T-helper 22 cell (primary cell): ENCODE data around the gene AIPL1.
"Not testable (repeated sequence)": the region's sequence is repeated elsewhere in the genome, so short reads cannot be mapped to it uniquely, and the experiment has no call there.

Experiments
- DNase-seq: peaks from one replicate; pipeline ENCODE4 v3.0.0-alpha.2; 2020; ENCODE audit warnings: low read depth

Gene AIPL1, protein sequence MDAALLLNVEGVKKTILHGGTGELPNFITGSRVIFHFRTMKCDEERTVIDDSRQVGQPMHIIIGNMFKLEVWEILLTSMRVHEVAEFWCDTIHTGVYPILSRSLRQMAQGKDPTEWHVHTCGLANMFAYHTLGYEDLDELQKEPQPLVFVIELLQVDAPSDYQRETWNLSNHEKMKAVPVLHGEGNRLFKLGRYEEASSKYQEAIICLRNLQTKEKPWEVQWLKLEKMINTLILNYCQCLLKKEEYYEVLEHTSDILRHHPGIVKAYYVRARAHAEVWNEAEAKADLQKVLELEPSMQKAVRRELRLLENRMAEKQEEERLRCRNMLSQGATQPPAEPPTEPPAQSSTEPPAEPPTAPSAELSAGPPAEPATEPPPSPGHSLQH

DNA sequence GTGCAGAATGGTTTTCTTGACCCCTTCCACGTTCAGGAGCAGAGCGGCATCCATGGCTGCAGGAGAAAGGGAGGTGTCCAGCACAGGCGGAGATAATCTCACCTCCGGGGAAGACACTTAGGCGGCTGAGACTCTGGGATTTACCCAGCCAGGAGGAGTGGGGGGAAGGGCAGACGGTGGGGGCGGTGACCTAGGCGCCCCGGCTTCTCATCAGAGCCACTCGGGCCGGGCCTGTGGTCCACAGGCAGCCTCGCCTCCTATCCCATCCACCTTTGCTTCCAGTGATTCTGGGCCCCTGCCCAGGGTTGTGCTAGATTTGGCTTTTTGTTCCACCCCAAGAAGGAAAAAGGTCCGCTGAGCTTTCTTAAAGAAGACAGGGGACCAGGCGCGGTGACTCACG lies at the start of gene AIPL1:
TSS of gene AIPL1 (minus strand) at position 71 of the 400 bp plus-strand sequence. CDS start at position 54, 17 bp downstream.
- no peak for DNase-seq

DNA sequence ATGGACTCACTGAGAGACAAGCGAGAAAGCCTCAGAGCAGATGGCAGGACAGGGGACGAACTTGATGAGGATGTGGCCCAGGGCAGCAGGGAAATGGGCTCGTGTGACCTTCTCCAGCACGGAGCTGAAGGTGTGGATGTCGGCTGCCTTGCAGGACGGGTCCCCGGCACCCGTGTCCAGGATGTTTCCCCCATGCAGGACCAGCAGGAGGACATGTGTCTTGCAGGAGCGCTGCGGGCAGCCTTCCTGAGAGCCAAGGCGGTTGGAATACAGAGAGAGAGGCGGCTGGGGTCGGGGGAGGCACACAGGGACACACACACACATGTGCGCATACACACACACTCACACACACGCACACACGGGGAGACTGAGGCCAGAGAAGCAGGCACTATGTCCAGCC lies 48.6 kb upstream of the AIPL1 start:
- DNase-seq = no peak

DNA sequence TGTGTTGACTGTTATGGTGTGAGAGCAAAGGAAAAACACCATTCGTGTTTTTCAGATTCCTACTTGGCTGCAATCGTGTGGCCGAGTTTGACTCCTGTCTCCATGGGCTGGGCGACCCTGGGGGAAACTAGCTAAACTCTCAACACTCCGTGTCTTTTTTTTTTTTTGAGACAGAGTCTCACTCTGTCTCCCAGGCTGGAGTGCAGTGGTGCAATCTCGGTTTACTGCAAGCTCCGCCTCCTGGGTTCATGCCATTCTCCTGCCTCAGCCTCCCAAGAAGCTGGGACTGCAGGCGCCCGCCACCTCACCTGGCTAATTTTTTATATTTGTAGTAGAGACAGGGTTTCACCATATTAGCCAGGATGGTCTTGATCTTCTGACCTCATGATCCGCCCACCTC lies 47.9 kb upstream of the AIPL1 start:
- not testable (repeated sequence) for DNase-seq

DNA sequence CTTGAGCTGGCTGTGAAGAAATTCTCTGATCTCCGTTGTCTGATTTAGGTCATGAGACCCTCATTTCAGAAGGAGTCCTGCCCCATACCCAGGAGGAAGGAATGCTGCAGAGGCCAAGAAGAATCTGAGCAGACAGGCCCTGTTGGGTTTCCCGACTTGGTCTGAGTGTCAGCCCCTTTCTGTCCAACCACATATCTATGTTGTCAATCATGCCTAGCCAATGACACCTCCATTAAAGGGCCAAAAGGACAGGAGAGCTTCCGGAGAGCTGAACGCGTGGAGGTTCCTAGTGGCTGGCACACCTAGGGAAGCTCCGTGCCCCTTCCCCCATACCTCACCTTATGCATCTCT lies 47.2 kb upstream of the AIPL1 start:
- DNase-seq = no peak

DNA sequence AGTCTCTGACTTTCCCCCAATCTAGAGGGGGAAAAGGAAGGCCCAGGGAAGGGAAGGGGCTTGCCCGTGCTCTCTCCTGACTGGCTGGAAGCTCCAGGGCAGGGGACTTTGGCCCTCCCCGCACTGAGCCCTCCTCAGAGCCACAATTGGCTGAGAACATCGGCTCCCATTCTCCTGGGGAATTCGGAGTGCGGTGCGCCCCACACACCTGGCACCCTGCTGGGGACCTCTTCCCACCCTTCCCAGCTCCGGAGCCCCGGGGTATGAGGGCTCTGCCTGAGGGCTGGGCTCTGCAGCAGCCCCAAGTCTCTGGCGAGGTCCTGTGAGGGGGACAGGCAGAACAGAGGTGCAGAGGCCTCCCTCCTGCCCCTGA lies 45.4 kb upstream of the AIPL1 start:
- DNase-seq = no peak

DNA sequence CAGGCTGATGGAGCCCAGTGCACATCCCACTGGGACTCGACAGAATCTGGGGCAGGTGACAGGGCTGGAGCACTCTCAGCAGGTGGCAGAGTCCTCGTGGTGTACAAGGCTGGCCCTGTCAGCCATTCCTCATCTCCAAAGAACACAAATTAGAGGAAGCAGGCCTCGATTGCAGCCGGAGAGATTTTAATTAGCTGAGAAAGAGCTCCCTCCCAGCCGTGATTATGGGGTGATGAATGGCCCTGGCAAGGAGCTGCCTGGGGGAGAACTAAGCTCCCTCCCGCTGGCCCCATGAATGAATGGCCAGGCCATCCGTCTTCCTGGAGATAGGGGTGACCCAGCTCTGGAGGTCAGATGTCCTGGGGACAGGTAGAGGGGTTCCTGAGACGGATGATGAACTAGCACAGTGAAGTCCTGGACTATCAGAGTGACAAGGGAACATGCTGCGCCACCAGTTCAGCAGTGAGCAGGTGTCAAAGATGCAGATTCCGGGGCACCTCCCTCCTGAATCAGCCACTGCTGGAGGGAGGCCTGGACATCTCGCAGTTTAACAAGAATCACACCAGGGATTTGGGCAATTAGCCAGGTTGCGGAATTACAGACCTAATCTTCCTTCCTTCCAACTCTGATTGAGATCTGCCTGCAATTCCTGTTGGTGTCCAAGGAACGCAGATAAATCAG lies 44.8 kb upstream of the AIPL1 start:
- DNase-seq = no peak

DNA sequence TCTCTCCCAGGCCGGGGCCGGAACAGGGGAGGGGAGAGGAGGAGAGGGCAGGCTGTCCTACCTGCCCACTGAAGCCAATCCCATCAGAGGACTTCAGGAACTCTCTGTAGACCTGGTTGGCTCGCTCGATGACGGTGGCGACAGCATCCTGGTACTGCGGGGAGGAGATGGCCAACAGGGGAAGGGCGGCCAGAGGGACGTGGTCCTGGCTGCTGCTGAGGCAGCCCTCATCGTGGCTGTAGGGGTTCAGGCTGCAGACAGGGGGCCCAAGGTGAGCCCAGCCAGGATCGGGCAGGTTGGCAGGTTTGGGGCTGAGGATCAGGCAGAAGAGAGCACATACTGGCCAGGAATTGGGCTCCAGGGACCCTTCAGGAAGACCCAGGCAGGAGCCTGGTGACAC lies 43.6 kb upstream of the AIPL1 start:
- no peak for DNase-seq

DNA sequence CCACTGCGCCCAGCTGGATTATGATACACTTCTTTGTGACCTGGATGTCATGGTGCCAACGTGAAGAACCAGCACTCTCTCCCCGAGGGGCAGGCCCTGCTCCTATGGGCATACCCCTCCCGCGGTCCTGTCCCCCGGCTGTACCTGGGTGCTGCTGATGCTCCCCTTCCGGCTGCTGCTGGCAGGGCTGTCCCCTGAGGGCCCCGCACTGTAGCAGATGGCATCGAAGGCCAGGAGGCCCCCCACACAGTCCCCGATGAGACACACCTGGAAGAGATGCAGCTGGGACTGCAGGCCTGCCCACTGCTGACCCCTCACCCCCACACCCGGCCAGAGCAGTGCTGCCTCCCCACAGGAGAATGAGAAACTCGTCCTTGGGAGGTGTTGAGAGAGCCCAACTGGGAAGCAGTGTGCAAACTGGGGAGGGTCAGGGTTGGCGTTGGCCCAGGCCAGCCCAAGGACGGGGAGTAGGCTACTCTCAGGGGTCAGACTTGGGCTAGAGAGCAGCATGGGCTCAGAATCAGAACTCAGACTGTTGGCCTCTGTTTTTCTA lies 43.0 kb upstream of the AIPL1 start:
- no peak for DNase-seq

DNA sequence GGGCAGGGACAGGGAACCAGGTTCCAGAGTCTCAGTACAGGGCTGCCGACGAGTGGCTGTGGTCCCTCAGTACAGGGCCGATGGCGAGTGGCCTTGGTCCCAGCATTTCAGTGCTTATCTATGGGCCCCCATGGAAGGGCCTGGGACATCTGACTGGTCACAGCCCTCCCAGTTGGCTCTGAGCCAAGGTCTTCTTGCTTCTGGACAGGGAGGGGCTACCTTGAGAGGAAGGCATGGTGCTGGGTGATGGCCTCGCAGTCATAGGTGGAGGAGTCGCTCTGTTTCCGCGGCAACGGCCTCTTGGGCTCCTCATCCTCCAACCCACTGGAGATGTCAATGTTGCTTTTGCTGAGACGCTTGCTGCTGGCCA lies 41.9 kb upstream of the AIPL1 start:
- DNase-seq = no peak

DNA sequence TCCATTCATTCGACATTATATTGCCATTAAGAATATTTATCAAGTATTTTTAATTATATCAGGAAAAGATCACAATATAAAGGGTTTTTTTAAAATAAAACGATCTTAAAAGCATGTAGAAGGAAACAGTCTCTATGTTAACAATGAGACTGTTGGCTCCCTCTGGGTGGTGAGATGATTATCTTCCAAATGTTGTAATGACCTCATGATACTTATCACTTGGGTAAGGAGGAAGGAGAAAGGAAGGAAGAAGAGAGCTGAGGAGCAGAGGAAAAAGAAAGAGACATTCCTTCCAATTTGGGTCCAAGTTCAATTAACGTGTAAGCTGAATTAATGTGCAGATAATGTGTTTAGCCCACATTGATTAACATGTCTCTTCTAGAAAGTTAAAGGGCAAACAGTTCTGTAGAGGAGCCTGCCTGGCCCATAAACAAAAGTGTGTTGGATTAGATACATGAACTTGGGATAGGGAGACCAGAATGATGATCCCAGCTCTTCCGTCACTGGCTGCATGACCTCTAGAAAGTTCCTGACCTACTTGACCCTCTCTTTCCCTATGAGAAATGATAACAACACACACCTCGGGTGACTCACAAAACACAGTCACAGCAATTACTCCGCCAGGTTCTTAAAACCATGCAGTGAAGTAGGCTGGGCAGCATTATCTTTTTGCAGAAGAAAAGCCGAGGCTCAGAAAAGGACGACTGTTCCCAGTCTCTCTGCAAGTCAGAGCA lies 41.3 kb upstream of the AIPL1 start:
- DNase-seq = no peak

DNA sequence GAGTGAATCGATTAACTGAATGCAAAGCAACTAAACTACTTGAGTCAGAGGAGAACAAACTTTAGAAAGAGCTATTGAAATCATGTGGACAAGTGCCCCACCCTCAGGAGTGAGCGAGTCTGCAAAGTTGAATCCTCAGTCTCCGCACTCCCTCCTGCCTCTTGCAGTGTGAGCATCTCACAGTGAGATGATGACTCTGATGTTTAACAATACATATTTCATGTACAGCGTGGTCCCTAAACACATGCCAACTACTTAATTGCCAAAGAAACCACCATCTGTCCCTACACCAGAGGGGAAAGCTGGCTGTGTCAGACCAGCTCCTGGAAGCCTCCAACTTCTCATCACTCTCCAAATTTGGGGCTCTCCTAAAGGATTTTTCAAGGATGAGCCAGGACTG lies 40.5 kb upstream of the AIPL1 start:
- DNase-seq = no peak

DNA sequence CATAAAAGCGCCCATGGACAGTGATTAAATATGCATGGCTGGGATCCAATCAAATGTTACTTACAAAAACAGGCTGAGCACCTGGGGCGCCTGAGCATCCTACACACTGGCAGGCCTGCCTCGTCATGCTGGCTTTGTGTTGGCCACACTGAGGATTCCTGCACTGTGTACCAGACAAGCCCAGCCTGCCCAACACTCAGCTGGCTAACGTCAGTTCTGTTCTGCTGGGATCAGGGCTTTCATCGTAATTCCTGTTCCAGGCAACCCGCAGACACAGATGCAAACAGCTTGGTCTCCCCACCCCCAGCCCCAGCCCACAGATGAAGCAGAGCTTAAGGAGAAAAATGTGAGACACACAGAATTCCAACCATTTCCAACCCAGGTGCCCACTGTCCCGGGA lies 40.0 kb upstream of the AIPL1 start:
- DNase-seq = no peak

DNA sequence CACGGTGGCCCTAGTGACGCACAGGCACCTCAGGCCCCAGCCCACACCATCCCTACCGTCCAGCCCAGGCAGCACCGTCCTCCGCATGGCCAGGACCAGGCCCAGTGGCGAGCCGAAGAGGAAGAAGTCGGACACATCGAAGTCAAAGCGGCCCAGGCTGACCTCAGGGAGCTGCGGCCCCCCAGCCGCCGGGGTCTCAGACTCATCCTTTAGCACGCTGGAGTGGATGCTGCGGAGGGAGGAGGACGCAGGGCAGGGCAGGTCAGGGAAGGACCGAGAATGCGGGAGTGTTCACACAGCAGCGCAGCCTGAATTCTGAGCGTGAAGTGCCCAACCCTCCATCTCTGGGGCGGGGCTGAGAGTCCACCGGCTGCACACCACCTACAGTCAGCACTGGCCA lies 39.5 kb upstream of the AIPL1 start:
- DNase-seq = no peak

DNA sequence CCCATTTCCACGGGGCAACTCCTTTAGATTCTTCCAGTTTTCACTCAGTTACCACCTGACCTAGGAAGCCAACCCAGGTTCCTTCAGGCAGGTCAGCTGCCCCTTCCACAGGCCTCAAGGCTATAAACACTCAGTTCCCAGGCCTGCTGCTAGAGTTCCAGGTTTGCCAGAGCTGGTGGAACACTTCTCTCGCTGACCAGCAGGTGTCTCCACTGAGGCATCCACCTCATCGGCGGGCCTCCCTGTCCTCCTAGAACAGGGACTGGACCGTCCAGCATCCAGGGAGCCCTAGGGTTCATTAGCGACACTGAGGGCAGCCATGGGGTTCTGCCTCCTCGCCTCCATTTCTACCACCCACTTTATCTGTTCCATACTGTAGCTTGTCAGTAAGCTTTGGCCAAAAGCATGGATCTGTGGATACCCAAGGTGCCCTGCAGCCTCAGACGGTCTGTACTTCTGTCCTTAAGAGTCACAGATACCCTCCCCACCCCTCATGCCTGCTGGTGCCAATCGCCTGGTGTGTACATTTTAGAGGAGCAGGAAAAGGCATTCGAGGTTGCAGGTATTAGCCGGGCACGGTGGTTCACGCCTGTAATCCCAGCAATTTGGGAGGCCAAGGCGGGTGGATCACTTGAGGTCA lies 38.3 kb upstream of the AIPL1 start:
- DNase-seq = peak; percentile 24

DNA sequence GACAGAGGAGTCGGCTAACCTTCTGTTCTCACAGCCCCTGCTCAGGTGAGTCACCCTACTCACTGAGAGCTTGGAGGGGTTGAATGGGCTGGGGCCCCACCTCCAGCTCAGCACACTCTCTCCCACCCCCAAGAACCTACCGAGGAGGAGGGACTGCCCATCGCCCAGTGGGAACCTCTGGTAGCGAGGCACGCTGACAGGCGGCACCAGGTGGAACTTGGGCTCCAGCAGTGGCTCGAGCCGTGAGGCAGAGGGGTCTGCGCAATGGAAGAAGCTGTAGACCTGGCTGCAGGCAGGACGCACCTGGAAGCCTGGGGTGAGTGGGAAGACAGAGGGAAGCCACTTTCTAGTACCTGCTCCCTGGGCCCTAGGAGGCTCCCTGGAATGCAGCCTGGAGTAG lies 37.6 kb upstream of the AIPL1 start:
- no peak for DNase-seq

DNA sequence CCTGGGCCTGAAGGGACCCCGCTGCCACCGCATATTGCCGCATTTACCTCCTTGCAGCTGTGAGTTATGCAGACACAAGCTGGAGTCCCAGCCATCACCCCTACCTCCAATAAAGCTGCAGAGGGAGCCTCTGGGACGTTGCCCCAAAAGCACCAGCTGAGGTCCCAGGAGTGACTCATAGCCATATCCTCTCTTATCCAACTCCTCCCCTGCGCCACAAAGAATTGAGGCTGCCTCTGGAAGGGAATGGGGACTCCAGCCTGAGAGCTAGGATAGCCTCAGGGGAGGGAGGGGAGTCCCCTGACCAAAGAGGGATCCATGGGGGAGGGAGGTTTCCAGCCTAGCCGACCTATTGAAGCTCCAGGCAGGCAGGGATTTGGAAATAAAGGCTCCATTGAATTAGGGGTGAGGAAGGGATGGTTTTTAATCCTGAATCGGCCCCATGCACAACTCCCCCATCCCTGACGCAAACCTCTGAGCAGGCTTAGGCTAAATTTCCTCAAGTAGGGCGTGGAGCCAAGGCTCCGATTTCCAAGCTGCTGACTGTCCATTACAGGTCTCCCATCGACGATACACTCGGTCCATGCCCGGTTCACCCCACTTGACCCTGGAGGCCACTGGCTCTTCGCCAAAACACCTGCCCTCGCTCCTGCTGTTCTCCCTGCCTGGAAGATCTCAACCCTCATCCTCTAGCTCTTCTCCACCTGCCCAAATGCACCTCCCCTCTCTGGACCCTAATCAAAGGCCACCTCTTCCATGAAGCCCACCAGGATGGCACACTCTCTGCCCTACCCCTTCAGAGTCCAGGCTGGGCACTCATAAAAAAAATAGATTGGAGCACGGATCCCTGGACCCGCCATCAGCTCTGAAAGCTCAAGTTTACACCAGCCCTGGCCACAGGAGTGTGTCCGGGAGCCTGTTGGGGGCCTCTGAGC lies 36.9 kb upstream of the AIPL1 start:
- DNase-seq = no peak

DNA sequence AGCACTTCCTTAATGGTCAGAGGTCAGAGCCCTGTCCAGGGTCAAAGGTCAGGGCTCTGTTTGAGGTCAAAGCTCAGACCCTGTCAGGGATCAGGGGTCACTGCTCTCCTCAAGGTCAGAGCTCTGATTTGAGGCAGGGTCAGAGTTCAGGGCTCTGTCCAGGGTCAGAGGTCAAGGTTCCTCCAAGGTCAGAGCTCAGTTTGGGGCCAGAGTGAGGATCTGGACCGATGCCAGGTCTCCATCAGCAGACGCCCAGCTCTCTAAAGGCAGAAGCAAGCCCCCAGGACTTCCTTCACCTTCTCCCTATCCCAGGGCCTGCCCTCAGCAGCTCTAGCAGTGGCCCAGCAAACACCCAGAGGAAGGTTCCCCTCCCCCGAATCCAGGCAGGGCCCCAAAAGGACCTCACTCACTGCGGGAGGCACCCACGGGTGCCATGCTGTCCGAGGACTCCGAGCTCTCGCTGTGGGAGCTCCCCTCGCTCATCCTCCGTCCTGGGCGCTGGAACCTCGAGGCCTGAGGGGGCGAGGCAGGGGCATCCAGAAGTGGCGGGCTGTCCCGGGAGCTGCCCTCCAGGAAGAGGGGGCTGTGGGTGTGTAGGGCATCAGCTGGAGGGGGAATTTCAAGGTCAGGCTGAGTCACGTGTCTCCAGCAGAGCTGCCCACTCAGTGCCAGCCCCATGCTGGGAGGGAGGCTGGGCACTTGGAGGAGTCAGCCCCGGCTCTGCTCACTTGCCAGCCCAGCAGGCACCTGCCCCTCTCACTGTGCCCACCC lies 36.0 kb upstream of the AIPL1 start:
- DNase-seq = no peak

DNA sequence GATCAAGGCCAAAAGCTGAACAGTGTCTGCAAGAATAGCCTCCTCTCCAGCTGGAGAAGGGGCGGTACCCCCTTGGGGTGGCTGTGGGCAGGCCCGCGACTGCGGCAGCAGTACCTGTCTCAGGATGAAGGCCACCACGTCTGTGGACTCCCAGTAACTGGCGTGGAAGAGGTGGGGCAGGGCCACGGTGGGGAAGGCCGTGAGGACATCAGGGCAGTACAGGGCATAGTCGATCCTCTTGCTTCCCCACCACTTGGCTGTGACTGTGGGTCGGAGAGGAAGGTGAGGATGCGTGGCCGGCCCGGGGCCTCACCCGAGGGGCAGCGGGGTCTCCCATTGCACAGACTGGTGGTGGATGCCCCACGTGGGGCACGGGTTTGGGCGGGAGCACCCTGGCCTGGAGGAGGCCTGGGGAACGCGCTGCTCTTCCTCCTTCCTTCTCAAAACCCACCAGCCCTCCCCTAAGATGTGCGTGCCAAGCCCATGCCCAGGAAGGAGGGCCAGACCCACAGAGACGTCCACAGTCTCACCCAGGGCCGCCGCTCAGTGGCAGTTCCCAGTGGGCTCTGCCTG lies 35.3 kb upstream of the AIPL1 start:
- no peak for DNase-seq

DNA sequence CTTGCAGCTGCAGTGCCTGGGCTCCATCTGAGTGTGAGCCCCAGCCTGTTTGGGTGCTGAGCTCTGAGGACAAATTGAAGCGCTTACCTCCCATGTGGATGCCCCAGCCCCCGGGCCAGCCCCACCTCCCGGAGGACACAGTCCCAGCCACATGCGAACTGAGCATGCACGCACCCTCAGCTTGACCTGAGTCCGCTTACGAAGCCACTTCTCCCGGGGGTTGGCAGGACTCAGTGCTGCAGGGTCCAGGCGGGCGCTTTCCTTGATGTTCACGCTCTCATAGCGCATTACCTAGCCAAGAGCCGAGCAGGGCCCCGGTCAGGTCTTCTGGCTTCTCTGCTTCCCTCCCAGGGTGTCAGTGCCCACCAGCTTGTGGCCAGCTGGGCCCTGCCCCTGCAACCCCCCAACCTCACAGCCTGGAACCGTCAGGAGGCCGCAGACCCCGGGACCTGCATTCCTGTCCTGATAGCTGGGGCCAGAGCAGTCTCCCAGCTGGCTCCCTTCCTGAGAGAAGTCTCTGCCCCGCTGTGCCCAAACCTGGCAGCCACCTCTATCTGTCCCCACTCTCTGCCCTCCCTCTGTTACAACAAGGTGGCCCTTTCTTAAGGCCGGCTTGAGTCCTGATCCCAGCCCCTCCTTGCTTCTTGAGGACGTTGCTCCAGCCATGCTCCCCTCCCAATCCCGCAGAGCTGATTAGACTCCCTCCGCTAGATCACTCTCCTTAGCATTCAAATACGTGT lies 33.3 kb upstream of the AIPL1 start:
- no peak for DNase-seq

DNA sequence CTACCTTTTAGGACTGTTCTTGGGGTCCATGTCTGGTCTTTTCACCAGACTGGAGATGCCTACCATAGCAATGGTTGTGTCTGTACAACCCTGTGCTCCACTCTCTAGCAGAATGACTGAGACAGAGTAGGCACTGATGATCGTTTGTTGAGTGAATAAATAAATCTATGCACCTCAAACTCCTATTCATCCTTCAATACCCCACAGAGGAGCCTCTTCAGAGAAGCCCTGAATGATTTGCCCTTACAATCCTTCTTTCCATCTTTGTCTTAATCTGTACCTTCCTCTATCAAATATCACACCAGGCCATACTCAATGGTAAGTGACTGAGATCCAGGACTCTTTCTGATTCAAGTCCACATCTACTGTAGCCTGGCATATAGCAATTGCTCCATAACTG lies 32.6 kb upstream of the AIPL1 start:
- no peak for DNase-seq
